A549 (cell line): ENCODE results near the gene CACNA1H.

Experiments
- CTCF ChIP-seq: fragments of >200 bp; sonication (Bioruptor Twin); formaldehyde crosslinking; IDR thresholded peaks from 3 replicates; pipeline ENCODE4 v1.5.1; 2016
- POLR2A ChIP-seq: IDR thresholded peaks from 2 replicates; pipeline ENCODE4 v1.6.1; 2012; ENCODE audit warnings: mild to moderate bottlenecking, low read length

DNA sequence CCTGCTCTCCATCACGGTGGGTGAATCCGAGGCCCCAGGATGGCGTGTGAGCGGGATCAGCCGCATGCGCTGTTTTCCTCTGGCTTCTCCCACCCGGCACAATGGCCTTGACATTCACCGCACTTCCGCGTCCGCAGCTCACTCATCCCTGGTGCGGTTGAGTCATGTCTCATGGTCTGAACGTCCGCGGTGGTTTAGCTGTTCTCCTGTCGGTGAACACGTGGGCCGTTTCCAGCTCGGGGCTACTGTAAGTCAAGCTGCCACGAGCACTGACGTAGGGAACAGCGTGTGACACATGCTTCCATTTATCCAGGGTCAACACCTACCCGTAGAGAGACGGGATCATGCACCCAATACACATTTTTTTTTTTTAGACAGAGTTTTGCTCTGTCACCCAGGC lies 15.3 kb upstream of the CACNA1H start:
- TF ChIP-seq POLR2A (no peak), CTCF (no peak)
